OCI-LY3 (cell line): ENCODE measurements around the gene SGIP1.
"Not testable (repeated sequence)": the region's sequence is repeated elsewhere in the genome, so short reads cannot be mapped to it uniquely, and the experiment has no call there.

ENCODE experiments used
- H2AFZ ChIP-seq: fragments of 200-600, 300-600 bp; shearing (Covaris generic); 2 replicates; pipeline ENCODE4 v1.6.0; 2014; ENCODE audit warnings: antibody characterized with exemption, low read depth, low read length
- H3K27ac ChIP-seq: fragments of 200-600, 300-600 bp; sonication (generic); 2 replicates; pipeline ENCODE4 v1.5.1; 2014; ENCODE audit warnings: mild to moderate bottlenecking, low read length, moderate library complexity, mixed read lengths
- H3K27me3 ChIP-seq: fragments of 200-600, 300-600 bp; sonication (generic); 2 replicates; pipeline ENCODE4 v1.6.1; 2014; ENCODE audit warnings: low read depth, low read length, mixed read lengths
- H3K36me3 ChIP-seq: fragments of 200-600, 300-600 bp; sonication (generic); replicated peaks from 2 replicates; pipeline ENCODE3; 2014; ENCODE audit warnings: low read depth, low read length, mixed read lengths
- H3K4me1 ChIP-seq: fragments of 300-600, 200-600 bp; sonication (generic); 2 replicates; pipeline ENCODE4 v1.6.1; 2014; ENCODE audit warnings: low read length, mixed read lengths
- H3K4me2 ChIP-seq: fragments of 200-600, 300-600 bp; sonication (generic); 2 replicates; pipeline ENCODE4 v1.6.1; 2014; ENCODE audit warnings: low read length, mixed read lengths
- H3K4me3 ChIP-seq: fragments of 300-600, 200-600 bp; sonication (generic); 2 replicates; pipeline ENCODE4 v1.5.1; 2014; ENCODE audit warnings: antibody characterized with exemption, mild to moderate bottlenecking, low read length, moderate library complexity
- H3K79me2 ChIP-seq: fragments of 300-600, 200-600 bp; shearing (Covaris generic); 2 replicates; pipeline ENCODE4 v1.6.1; 2014; ENCODE audit warnings: mild to moderate bottlenecking, low read length, mixed read lengths
- H3K9ac ChIP-seq: fragments of 300-600, 200-600 bp; shearing (Covaris generic); 2 replicates; pipeline ENCODE4 v1.6.0; 2014; ENCODE audit warnings: mild to moderate bottlenecking, low read length, moderate library complexity
- H3K9me3 ChIP-seq: fragments of 200-600, 300-600 bp; shearing (Covaris generic); 2 replicates; pipeline ENCODE4 v1.6.1; 2014; ENCODE audit warnings: low read length, mixed read lengths; ENCODE audit not compliant: insufficient read depth
- H4K20me1 ChIP-seq: fragments of 200-600, 300-600 bp; sonication (generic); 2 replicates; pipeline ENCODE4 v1.6.1; 2016; ENCODE audit warnings: low read length, mixed read lengths; ENCODE audit not compliant: insufficient read depth
- CTCF ChIP-seq: fragments of 200-600, 300-600 bp; sonication (generic); IDR thresholded peaks from 2 replicates; pipeline ENCODE4 v1.5.1; 2014; ENCODE audit warnings: antibody characterized with exemption, low read length, low read depth
- EZH2phosphoT487 ChIP-seq: fragments of 200-600 bp; shearing (Covaris generic); IDR thresholded peaks from 2 replicates; pipeline ENCODE4 v1.6.1; 2018; ENCODE audit warnings: antibody characterized with exemption, mixed run types, low read depth

SGIP1 gene

GRCh38 chr1:66712839-66713238 is 178.9 kb downstream of the SGIP1 start:
- Histone ChIP-seq H3K27me3 (no peaks in the 10 kb centered on the region), H4K20me1 (no peaks in the 10 kb centered on the region), H3K4me1 (no peaks in the 10 kb centered on the region), H3K9ac (no peak overlapping the region), H3K27ac (no peak overlapping the region), H3K79me2 (no peaks in the 10 kb centered on the region), H3K4me3 (no peak overlapping the region), H3K9me3 (no peaks in the 10 kb centered on the region), H3K4me2 (no peak overlapping the region), H2AFZ (no peak overlapping the region), H3K36me3 (no peaks in the 10 kb centered on the region)
- TF ChIP-seq CTCF (no peak), EZH2phosphoT487 (no peak)

GRCh38 chr1:66723985-66724384 is 190.0 kb downstream of the SGIP1 start:
- Histone ChIP-seq H3K9me3 (no peaks in the 10 kb centered on the region), H4K20me1 (no peaks in the 10 kb centered on the region)

GRCh38 chr1:66725885-66726665 is 192.1 kb downstream of the SGIP1 start:
- Histone ChIP-seq H3K4me1 (peaks cover 6% of the 10 kb centered on the region; the same call in 1 of the 2 replicates), H3K27ac (no peak overlapping the region), H2AFZ (no peak overlapping the region), H3K27me3 (no peaks in the 10 kb centered on the region), H3K36me3 (no peaks in the 10 kb centered on the region), H3K4me3 (no peak overlapping the region), H3K79me2 (no peaks in the 10 kb centered on the region), H3K9me3 (no peaks in the 10 kb centered on the region), H3K9ac (no peak overlapping the region), H4K20me1 (no peaks in the 10 kb centered on the region), H3K4me2 (peak overlapping the region; percentile 60)
- TF ChIP-seq EZH2phosphoT487 (no peak), CTCF (peak; percentile 75)

More at GRCh38 chr1:66723985-66724384, 190.0 kb downstream of the SGIP1 start:
- H3K4me1 ChIP-seq, result peaks cover 6% of the 10 kb centered on the region; the same call in 1 of the 2 replicates
- H3K36me3 ChIP-seq, result no peaks in the 10 kb centered on the region
- TF ChIP-seq EZH2phosphoT487, result no peak
- TF ChIP-seq CTCF, result no peak
- no peak overlapping the region for H3K4me2 ChIP-seq
- no peak overlapping the region for H3K9ac ChIP-seq
- H2AFZ ChIP-seq, result no peak overlapping the region
- H3K27ac ChIP-seq, result no peak overlapping the region
- H3K27me3 ChIP-seq, result no peaks in the 10 kb centered on the region
- H3K79me2 ChIP-seq, result no peaks in the 10 kb centered on the region
- no peak overlapping the region for H3K4me3 ChIP-seq

GRCh38 chr1:66728021-66728420 is 194.1 kb downstream of the SGIP1 start:
- Histone ChIP-seq H3K9ac (no peak overlapping the region), H3K4me2 (no peak overlapping the region), H3K79me2 (no peaks in the 10 kb centered on the region), H4K20me1 (no peaks in the 10 kb centered on the region), H3K36me3 (no peaks in the 10 kb centered on the region), H3K4me3 (no peak overlapping the region), H3K27ac (no peak overlapping the region), H3K27me3 (no peaks in the 10 kb centered on the region), H3K4me1 (peaks cover 6% of the 10 kb centered on the region; the same call in 1 of the 2 replicates), H2AFZ (no peak overlapping the region), H3K9me3 (no peaks in the 10 kb centered on the region)
- TF ChIP-seq EZH2phosphoT487, result no peak
- TF ChIP-seq CTCF, result no peak

GRCh38 chr1:66728716-66729115 is 194.8 kb downstream of the SGIP1 start:
- not testable (repeated sequence) for H3K4me3 ChIP-seq, H3K9me3 ChIP-seq, H3K27ac ChIP-seq, H3K36me3 ChIP-seq, H2AFZ ChIP-seq, H3K4me2 ChIP-seq, H3K4me1 ChIP-seq, H4K20me1 ChIP-seq, H3K79me2 ChIP-seq, H3K9ac ChIP-seq, H3K27me3 ChIP-seq
